Measurements from ENCODE around the gene VEZF1.

Gene VEZF1

GRCh38 chr17:57987581-57988300, at the start of gene VEZF1:
Gene VEZF1, minus strand, starts transcription at chr17:57988254. Its CDS starts 143 bp downstream, at chr17:57988111.
- peak; percentile 75 for DNase-seq (ENCODE audit: low read depth)

- DNase-seq (ENCODE audit: low read depth) = no peak
These were observed 44.8 kb upstream of the VEZF1 start for GRCh38 chr17:58032691-58033415.

GRCh38 chr17:58028578-58028977, 40.5 kb upstream of the VEZF1 start:
- no peak for DNase-seq (ENCODE audit: low read depth)

GRCh38 chr17:58020401-58020800, 32.3 kb upstream of the VEZF1 start:
- DNase-seq (ENCODE audit: low read depth) = no peak

- no peak for DNase-seq (ENCODE audit: low read depth)
These were observed 31.5 kb upstream of the VEZF1 start for GRCh38 chr17:58019521-58019920.

GRCh38 chr17:58019039-58019438, 31.0 kb upstream of the VEZF1 start:
- DNase-seq (ENCODE audit: low read depth) = no peak

- no peak for DNase-seq (ENCODE audit: low read depth)
These were observed 22.2 kb upstream of the VEZF1 start for GRCh38 chr17:58010067-58010799.

- DNase-seq (ENCODE audit: low read depth) = no peak
These were observed 20.0 kb upstream of the VEZF1 start for GRCh38 chr17:58007781-58008706.

GRCh38 chr17:58006924-58007780, 19.1 kb upstream of the VEZF1 start, which contains the start of gene SRSF1:
Gene SRSF1, minus strand, starts transcription at chr17:58007246. Its CDS starts 109 bp downstream, at chr17:58007137.
- DNase-seq (ENCODE audit: low read depth) = peak; percentile 97

GRCh38 chr17:58006560-58006923, 18.5 kb upstream of the VEZF1 start:
- peak; percentile 85 for DNase-seq (ENCODE audit: low read depth)

GRCh38 chr17:58005728-58006559, 17.9 kb upstream of the VEZF1 start:
- DNase-seq (ENCODE audit: low read depth) = no peak

- peak; percentile 48 for DNase-seq (ENCODE audit: low read depth)
These were observed 17.1 kb upstream of the VEZF1 start for GRCh38 chr17:58005031-58005727.

GRCh38 chr17:58004060-58004459, 16.0 kb upstream of the VEZF1 start:
- no peak for DNase-seq (ENCODE audit: low read depth)

GRCh38 chr17:58002973-58003372, 14.9 kb upstream of the VEZF1 start:
- no peak for DNase-seq (ENCODE audit: low read depth)

- no peak for DNase-seq (ENCODE audit: low read depth)
These were observed 14.3 kb upstream of the VEZF1 start for GRCh38 chr17:58002154-58002948.

GRCh38 chr17:58001461-58002124, 13.5 kb upstream of the VEZF1 start:
- DNase-seq (ENCODE audit: low read depth) = no peak

- DNase-seq (ENCODE audit: low read depth) = peak; percentile 76
These were observed 11.5 kb upstream of the VEZF1 start for GRCh38 chr17:57999496-58000017.

Measured in EH (cell line).